ENCODE data around the gene SPAG5.

The SPAG5 gene

DNA sequence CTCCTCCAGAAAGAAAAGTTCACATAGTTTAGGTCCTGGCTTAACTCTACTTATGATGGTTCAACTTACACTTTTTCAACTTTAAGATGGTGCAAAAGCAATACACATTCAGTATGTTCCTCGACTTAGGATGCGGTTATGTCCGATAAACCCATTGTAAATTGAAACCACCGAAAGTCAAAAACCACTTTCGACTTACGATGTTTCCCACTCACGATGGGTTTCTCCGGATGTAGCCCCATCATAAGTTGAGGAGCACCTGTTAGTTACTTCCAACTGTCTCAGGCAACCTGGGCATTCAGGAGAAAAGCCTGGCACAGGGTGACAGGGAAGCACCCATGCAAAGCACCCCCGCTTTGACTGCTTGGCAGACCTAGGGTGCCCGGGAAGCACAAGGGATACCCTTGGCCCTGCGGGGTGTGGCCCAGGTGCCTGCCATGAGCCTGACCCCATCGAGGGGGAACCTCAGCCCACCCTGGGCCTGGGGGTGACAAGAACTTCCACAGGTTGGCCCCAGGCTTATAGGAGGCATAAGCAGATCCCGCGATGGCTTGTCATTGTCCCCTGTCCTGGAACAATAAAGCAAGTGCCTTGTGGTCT is 60.4 kb downstream of the SPAG5 start:
- DNase-seq = no peak

DNA sequence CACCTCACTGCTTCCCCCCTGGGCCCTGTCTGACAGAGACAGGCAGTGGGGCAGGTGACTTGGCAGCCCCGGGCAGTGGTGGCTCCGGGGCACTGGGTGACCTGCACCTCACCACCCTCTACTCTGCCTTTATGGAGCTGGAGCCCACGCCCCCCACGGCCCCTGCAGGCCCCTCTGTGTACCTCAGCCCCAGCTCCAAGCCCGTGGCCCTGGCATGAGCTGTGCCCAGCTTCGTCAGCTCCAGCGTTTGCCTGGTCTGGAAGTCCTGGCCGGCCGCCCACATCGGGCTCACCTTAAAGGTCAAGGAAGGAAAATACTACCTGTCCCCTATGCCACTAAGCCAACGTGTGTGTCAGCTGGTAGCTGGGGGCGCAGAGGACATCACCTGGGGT is 61.6 kb downstream of the SPAG5 start:
- DNase-seq = no peak

DNA sequence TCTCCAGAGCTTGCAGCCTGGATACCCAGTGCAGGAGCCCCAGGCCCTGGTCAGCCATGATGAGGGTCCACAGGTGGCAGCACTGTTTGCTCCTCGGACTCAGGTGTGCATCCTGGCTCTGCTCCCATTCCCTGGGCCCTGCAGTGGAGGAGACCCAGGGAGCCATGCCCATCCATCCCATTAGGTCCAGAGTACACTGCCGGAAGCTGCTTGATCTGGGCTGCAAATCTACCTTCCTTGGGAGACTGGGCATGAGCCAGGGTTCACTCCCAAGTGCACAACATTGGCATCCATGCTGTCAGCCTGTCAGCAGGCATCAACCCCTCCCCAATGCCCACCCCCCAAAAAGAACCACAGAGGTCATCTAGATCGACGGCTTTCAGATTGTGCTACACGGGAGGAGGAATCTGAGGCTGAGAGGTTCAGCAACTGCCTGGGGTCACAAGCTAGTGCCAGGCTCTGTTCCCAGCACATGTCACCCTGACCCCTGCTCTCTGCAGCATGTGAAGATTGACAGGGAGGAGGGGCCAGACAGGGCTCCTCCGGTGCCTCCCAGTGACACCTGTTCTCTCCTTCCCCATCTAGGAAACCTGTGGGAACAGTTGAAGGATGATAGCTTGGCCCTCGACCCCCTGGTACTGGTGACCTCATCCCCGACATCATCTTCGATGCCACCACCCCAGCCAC is 62.1 kb downstream of the SPAG5 start:
- no peak for DNase-seq

DNA sequence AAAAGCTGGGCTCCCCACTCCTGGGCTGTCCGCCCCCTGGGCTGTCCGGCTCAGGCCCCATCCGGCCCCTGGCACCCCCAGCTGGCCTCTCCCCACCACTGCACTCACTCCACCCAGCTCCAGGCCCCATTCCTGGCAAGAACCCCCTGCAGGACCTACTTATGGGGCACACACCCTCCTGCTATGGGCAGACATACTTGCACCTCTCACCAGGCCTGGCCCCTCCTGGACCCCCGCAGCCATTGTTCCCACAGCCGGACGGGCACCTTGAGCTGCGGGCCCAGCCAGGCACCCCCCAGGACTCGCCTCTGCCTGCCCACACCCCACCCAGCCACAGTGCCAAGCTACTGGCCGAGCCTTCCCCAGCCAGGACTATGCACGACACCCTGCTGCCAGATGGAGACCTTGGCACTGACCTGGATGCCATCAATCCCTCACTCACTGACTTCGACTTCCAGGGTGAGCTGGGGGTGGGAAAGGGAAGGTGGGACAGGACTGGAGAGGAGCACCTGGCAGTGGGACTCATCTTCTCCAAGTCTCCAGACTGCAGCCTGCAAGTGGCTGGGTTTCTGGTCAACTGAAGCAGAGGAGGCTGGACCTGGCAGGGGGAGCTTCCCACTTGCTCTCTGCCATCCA is 64.0 kb downstream of the SPAG5 start:
- no peak for DNase-seq

DNA sequence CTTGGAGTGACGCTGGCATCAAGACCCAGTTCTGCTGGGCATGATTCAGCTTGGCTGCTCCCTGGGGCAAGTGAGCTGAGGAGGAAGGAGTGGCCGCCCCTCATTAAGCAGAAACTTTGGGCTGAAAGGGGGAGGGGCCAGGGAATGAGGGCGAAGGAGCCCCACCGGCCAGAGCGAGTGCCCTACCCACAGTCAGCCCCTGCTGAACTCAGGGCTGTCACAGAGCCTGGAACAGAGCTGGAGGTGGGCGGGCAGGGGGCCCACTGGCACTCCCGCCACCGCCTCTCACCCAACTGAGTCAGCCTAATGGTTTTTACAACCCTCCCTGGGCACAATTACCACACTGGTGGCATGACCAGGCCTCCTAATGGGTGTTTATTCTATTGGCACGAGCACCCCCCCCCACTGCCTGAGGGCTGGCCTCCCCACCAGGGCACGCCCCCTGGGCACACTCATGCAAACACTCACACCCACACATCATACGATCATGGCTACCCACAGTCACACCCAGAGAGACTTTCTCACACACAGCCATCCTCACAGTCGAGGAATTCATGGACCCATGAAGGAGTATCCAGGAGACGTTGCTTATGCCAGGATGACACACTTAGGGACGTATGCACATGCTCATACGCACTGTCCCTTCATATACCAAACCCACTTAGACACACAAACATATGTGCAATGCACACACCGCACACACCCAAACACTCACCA is 65.6 kb downstream of the SPAG5 start:
- DNase-seq = peak; percentile 88

DNA sequence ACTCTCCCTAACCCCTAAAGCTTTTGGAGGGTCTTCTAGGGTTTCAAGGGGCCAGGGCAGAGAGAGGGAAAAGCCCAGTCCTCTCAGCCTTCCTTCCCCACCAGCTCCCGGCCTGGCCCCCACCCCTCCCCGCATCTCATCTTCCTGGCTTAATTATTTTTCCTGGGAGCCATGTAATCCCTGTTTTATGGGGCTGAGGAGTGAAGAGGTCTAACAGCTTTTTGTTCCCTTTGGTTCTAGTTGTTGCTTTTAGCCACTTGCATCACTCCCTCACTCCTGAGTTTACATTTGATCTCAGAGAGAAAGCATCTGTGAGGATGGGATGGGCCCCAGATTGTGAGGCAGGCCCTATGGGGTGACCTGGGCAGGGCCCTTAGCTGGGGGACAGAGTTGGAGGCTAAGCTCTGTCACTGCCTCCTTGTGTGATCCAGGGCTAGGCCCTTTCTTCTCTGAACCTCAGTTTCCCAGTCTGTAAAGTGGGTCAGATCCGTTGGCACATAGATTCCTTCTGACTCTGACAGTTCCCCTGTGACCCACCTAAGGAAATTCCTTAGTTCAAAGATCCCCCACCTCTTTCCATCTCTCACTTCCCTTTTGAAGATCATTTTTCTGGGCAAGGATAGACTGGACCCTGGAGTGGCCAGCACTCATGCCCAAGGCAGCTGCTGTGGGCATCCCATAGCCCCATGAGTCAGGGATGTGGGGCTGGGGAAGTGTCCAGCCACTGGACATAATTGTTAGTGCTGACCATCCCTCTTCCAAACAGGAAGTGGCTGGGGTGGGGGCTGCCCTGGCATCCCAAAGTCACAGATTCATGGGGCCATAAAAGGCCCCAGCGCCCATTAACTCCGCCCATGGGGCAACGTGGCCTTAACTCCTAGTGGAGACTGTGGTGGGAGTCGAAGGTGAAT is 66.5 kb downstream of the SPAG5 start:
- DNase-seq = no peak

DNA sequence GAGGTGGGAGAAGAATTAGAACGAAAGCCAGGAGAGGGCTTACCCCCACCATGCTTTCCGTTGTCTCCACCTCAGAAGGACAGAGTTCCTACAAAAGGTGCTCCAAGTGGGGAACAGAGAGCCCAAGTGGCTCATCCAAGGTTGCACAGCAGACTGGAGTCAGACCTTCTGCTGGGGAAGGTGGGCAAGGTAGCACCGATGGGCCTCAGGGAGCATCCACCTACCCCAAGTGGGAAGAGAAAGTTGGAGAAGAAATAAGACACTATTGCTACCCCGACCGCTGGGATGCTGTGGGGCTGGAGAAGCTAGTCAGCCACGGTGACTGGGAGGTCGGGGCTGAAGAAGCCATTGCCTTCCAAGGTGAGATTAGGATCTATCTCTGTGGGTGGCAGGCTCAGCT is 67.9 kb downstream of the SPAG5 start:
- DNase-seq = no peak

DNA sequence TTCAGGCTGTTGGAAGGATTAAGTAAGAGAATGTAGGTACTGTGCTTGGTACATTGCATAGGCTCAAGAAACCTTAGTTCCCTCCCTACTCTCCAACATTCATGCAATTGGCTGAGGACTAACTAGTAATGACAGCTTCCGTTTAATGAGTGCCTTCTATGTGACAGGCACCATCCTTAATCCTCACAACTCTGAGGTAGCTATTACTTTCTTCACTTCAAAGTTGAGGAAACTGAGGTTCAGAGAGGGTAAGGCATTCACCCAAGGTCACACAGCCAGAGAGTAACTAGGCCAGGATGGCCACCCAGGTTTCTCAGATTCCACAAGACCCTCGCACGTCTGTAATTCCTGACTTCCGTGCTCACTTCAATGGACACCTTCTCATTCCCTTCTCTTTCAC is 68.6 kb downstream of the SPAG5 start:
- DNase-seq = no peak

DNA sequence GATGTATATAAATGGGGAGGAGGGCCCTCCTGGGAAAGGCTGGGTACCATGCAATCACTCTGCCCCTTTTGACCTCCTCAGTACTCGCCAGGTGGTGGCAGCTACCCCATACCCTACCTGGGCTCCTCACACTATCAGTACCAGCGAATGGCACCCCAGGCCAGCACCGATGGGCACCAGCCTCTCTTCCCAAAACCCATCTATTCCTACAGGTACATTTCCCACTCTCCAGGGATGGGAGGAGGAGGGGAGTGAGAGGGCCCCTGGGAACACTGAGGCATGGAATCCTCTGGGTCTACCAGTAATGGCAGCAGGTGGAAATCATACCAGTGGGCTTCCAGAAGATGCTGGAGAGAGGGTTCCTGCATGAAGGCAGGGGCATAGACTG is 69.8 kb downstream of the SPAG5 start:
- no peak for DNase-seq

DNA sequence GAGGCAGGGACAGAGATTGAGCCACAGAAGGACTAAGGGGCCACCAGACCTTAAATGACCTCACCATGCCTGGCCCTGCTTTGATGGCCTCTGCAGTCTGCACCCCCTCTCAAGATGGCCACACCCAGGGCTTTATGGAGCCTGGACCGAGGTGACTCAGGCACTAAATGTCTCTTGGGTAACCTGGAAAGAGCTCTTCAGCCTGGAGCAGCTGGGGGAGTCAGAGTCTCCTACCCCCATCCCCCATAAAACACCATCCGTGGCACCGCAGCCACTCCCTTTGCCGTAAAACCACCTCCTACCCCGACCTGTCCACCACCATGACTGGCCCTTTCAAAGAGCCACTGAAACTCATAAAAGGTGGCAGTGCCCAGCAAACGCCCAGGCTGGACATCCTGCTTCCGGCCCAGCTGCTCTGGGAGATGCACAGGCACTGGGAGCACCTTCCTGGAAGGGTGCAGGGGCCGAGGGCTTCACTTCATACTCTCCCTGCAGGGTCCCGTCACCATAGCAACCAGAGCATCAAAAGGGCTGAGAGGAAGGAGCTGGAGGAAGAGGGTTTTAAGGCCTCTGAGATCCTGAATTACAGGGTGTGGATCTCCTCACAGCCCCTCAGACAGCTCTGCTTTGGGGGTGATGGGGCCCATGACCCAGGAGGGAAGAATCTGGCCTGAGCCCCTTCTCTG is 70.4 kb downstream of the SPAG5 start:
- DNase-seq = no peak

DNA sequence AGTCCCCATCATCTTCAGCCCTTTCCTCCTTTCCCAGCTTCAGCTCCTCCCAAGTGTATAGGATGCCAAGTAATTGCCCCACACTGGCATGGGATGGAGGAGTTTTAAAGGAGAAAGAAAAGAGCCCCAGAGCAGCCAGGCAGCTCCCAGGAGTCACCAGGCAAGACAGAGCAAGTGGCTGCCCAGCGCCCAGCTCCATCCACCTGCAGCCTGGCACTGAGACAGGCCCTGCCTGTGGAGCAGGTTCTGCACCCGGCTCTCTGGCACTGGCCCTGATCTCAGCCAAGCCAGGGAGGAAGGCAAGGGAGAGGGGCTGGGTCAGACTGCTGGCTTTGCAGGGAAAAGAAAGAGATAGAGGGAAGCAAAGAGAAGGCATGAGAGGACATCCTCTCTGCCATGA is 71.0 kb downstream of the SPAG5 start:
- no peak for DNase-seq

Measured in T1000 (cell line).